Stimulated activated CD4-positive, alpha-beta T cell treated with anti-CD3 and anti-CD28 coated beads, Interleukin-15, amount 100 ng/mL, for 48 hours (primary cell): Measurements from ENCODE around the gene WDR73.

Experiments
- DNase-seq, 2 donors: peaks; one replicate each; pipeline ENCODE4 v3.0.0-alpha.2; 2020; ENCODE audit warnings: low read depth in 2 of 2

The WDR73 gene

DNA sequence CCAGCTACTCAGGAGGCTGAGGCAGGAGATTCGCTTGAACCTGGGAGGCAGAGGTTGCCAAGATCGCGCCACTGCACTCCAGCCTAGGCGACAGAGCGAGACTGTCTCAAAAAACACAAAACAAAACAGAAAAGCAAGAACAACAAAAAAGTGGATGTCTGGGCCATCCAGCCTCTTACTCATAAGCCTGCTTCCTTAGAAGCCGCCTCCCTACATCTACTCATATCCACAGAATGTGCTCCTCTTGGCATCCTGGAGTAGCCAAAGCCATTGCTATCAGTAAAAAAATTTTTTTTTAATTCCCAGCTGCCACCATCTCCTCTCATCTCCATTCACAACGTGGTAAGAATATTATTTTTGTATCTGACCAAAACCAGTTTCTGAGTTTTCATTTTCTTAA, 42.5 kb downstream of the WDR73 start:
- DNase-seq = no peak

GRCh38 chr15:84609818-84610525, 44.1 kb downstream of the WDR73 start:
- DNase-seq = no peak

DNA sequence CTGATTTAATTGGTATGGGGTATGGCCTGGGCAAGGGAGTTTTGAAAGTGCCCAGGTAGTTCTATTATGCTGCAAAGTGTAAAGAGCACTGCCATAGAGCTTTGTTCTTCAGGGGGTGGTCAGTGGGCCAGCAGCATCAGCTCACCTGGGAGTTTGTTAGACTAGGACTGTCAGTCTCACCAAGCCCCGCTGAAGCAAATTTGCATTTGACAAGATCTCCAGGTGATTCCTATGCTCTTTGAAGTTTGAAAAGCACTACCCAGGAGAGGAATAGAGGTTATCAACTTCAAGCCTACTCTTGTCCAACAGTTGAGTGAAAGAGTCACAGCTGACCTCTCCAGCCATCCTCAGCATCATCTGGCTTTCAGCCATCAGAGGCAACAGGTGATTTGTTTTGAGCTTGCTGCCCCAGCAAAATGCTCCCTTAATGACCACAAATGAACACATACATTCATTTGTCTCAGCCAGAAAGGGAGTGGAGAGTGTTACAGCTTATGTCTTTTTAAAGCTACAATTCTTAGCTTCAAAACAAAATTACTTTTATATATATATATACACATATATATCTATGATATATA, 45.3 kb downstream of the WDR73 start:
- no peak for DNase-seq

GRCh38 chr15:84606653-84607120, 47.4 kb downstream of the WDR73 start:
- DNase-seq = no peak

DNA sequence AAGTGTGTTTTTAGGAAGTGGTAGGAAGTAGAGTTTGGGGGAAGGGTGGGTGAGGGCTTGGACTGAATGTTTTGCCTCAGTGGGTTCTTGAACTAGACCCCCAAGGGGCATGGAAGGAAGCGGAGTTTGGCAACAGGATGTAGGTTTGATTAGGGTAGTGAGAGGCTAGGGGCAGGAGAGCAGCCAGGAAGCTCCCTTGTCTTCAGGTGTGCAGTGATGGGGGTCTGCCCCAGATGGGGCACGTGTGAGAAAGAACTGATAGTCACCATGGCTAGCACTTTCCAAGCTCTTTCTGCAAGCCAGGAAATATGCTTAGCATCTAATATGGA, 48.6 kb downstream of the WDR73 start:
- DNase-seq = no peak

GRCh38 chr15:84604826-84605553, 49.1 kb downstream of the WDR73 start:
- peak; percentile 49 to 57 for DNase-seq

- DNase-seq = no peak
These were observed 50.3 kb downstream of the WDR73 start for GRCh38 chr15:84603630-84604379.

- no peak for DNase-seq
These were observed 52.6 kb downstream of the WDR73 start for GRCh38 chr15:84601555-84601838.

DNA sequence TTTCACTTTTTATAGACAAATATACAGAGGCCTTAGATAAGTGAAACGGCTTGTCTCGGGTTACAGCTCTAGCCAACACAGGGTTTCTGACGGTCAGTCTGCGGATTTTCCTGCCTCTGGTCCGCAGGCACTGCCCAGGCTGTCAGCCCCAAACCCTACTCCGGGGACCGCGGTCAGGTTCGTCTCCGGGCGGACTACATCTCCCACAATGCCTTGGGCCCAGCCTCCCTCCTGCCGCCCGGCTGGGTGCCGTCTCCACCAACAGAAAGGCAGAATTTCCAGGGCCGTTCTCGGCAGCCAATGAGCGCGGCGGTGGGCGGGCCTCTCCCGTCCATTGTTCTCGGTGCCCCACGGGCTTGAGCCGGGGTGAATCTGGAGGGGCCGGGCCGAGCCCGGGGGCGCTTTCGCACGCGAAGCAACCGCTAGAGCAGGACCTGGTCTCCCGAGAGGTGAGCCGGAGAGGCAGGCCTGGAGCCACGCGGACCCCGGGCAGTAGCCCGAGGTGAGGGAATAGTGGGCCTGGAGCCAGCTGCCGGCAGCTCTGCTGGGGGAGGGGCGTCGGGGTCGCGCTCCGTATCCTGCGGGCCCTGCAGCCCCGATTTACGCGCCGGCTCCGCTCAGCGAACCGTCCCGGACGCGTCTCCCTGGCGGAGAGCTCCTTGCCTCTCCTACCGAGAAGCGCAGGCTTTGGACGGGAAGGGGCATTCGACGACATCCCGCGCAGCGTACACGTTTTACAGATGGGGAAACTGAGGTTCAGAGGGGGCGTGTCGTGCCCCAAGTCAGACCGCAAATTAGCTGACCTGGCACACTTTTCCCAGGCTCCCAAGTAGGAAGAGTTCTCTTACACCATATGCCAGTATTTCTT, 53.2 kb downstream of the WDR73 start, which contains the start of gene ZSCAN2:
ZSCAN2 (plus strand) TSS at position 323 of the 868 bp plus-strand sequence. CDS start 2,919 bp downstream, outside the sequence.
- DNase-seq = peak; percentile 88 to 95

- DNase-seq = peak; percentile 33 to 43
These were observed 53.8 kb downstream of the WDR73 start for GRCh38 chr15:84600331-84600686.

- no peak for DNase-seq
These were observed 54.2 kb downstream of the WDR73 start for GRCh38 chr15:84599906-84600305.

GRCh38 chr15:84598993-84599392, 55.1 kb downstream of the WDR73 start:
- DNase-seq = no peak

GRCh38 chr15:84598250-84598649, 55.8 kb downstream of the WDR73 start:
- DNase-seq = no peak

DNA sequence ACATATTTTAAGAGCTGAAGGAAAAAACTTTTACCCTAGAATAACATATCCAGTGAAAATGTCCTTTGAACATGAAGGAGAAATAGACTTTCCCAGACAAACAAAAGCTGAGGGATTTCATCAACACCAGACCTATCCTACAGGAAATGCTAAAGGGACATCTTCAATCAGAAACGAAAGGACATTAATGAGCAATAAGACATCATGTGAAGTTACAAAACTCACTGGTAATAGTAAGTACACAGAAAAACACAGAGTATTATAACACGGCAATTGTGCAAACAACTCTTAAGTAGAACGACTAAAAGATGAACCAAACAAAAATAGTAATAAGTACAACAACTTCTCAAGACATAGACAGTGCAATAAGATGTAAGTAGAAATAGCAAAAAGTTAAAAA, 56.8 kb downstream of the WDR73 start:
- DNase-seq = no peak

DNA sequence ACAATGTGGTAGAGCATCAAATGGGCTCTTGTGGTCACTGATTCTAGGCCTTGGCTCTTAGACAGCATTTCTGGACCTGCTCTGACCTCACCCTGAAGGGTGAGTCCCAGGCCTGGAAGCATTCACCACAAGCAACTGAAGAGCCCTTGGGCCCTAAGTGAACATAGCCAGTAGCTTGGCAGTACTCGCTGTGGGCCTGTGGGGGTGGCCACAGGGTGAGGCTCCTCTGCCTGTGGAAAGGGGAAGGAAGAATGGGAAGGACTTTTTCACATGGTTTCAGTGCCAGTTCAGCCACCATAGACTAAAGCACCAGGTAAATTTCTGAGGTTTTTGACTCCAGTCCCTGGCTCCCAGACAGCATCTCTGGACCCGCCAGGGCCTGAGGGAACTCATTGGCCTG, 58.4 kb downstream of the WDR73 start:
- DNase-seq = no peak

DNA sequence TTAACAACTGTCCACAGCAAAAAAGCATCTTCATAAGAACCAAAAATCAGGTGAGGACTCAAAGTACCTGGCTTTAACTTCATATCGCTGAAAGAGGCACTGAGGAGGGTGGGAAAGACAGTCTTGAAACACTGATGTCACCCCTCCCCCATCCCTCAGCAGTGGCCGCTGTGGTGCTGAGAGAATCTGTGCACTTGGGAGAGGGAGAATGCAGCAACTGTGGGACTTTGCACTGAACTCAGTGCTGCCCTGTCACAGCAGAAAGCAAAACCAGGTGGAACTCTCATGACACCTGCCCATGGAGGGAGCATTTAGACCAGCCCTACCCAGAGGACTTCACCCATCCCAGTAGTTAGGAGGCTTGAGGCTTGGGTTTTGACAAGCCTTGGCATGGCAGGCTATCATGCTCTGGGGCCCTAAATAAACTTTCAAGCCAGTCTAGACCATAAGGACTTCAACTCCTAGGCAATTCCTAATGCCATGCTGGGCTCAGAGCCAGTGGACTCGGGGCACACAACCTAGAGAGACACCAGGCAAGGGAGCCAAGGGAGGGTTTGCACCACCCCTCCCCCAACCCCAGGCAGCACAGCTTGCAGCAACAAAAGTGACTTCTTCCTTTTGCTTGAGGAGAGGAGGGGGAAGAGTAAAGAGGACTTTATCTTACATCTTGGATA, 59.3 kb downstream of the WDR73 start:
- DNase-seq = no peak

- no peak for DNase-seq
These were observed 62.3 kb downstream of the WDR73 start for GRCh38 chr15:84591815-84592214.

GRCh38 chr15:84590406-84590805, 63.7 kb downstream of the WDR73 start:
- no peak for DNase-seq
